Measurements from ENCODE around the gene ADD2.

The ADD2 gene

GRCh38 chr2:70684846-70685622, 83.0 kb downstream of the ADD2 start:
- no peak for TF ChIP-seq CTCF (conservative IDR thresholded peaks at IDR 0.05; ENCODE audit: low read depth, low read length)
- H3K4me3 ChIP-seq (ENCODE audit: low read length) = no peak overlapping the region
- no peak for DNase-seq (ENCODE audit: low read depth)

GRCh38 chr2:70683455-70683854, 84.5 kb downstream of the ADD2 start:
- no peak for TF ChIP-seq CTCF (conservative IDR thresholded peaks at IDR 0.05; ENCODE audit: low read depth, low read length)
- H3K4me3 ChIP-seq (ENCODE audit: low read length) = no peak overlapping the region

GRCh38 chr2:70680735-70681134, 87.3 kb downstream of the ADD2 start:
- TF ChIP-seq CTCF (conservative IDR thresholded peaks at IDR 0.05; ENCODE audit: low read depth, low read length) = no peak
- no peak overlapping the region for H3K4me3 ChIP-seq (ENCODE audit: low read length)
- no peak for DNase-seq (ENCODE audit: low read depth)

More at GRCh38 chr2:70683455-70683854, 84.5 kb downstream of the ADD2 start:
- no peak for DNase-seq (ENCODE audit: low read depth)

- TF ChIP-seq CTCF (conservative IDR thresholded peaks at IDR 0.05; ENCODE audit: low read depth, low read length) = no peak
- DNase-seq (ENCODE audit: low read depth) = no peak
- no peak overlapping the region for H3K4me3 ChIP-seq (ENCODE audit: low read length)
These were observed 88.7 kb downstream of the ADD2 start for GRCh38 chr2:70679259-70679658.

- no peak overlapping the region for H3K4me3 ChIP-seq (ENCODE audit: low read length)
- no peak for TF ChIP-seq CTCF (conservative IDR thresholded peaks at IDR 0.05; ENCODE audit: low read depth, low read length)
- no peak for DNase-seq (ENCODE audit: low read depth)
These were observed 89.3 kb downstream of the ADD2 start for GRCh38 chr2:70678576-70679143.

- no peak for DNase-seq (ENCODE audit: low read depth)
- H3K4me3 ChIP-seq (ENCODE audit: low read length) = no peak overlapping the region
- TF ChIP-seq CTCF (conservative IDR thresholded peaks at IDR 0.05; ENCODE audit: low read depth, low read length) = no peak
These were observed 91.5 kb downstream of the ADD2 start for GRCh38 chr2:70676301-70677035.

Data from retinal pigment epithelial cell (primary cell).